GM12891 (cell line): ENCODE measurements around the gene TMEM131.

Experiments
- DNase-seq: peaks from one replicate; pipeline ENCODE4 v3.0.0; 2011; ENCODE audit warnings: low spot score; ENCODE audit not compliant: insufficient read length
- FAIRE-seq: peaks from 2 replicates; lab custom pipeline; 2011; peaks lifted over from hg19 to GRCh38; lab: Jason Lieb, UNC
- PAX5 ChIP-seq: IDR thresholded peaks from 2 replicates; pipeline ENCODE4 v1.6.1; 2011; ENCODE audit warnings: low read length, moderate library complexity, mild to moderate bottlenecking; ENCODE audit not compliant: insufficient read depth, severe bottlenecking
- POLR2A ChIP-seq: IDR thresholded peaks from 2 replicates; pipeline ENCODE4 v1.6.1; 2011; ENCODE audit warnings: low read depth, low read length, control low read depth
- POLR2AphosphoS5 ChIP-seq: IDR thresholded peaks from 2 replicates; pipeline ENCODE4 v1.6.1; 2011; ENCODE audit warnings: low read depth, low read length, control low read depth
- POU2F2 ChIP-seq: IDR thresholded peaks from 2 replicates; pipeline ENCODE4 v1.6.1; 2011; ENCODE audit warnings: low read depth, mild to moderate bottlenecking, control low read depth, low read length, moderate library complexity
- SPI1 ChIP-seq: IDR thresholded peaks from 2 replicates; pipeline ENCODE4 v1.6.1; 2011; ENCODE audit warnings: low read depth, low read length, control low read depth
- TAF1 ChIP-seq: IDR thresholded peaks from 2 replicates; pipeline ENCODE4 v1.6.1; 2011; ENCODE audit warnings: low read depth, low read length, control low read depth

The TMEM131 gene

DNA sequence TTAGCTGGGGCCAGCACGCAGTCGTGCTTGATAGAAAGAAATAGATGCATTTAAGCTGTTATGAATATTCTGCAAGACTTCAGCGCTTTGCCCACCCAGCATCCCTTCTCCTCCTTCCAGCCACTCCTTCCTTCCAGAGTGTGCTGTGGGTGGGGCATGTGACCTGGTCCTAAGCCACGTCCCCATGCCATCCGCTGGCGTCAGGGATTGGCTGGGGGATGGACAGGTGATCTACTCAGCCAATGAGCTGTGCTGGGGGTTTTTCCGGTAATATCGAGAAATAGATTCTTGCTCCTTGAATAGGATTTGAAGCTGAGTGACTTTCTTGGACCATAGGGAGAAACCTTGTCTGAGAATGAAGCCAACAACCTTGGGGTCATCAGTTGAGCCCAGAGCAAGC is 287.1 kb downstream of the TMEM131 start:
- TF ChIP-seq PAX5, result no peak
- no peak for TF ChIP-seq TAF1
- no peak for TF ChIP-seq POLR2A
- TF ChIP-seq SPI1, result no peak
- no peak for TF ChIP-seq POU2F2
- TF ChIP-seq POLR2AphosphoS5, result no peak
- FAIRE-seq (no peak), DNase-seq (no peak)

GRCh38 chr2:97708048-97708380 is 287.7 kb downstream of the TMEM131 start:
- DNase-seq (no peak), FAIRE-seq (no peak)
- TF ChIP-seq TAF1 (no peak), SPI1 (no peak), PAX5 (no peak), POLR2AphosphoS5 (no peak), POLR2A (no peak), POU2F2 (no peak)

DNA sequence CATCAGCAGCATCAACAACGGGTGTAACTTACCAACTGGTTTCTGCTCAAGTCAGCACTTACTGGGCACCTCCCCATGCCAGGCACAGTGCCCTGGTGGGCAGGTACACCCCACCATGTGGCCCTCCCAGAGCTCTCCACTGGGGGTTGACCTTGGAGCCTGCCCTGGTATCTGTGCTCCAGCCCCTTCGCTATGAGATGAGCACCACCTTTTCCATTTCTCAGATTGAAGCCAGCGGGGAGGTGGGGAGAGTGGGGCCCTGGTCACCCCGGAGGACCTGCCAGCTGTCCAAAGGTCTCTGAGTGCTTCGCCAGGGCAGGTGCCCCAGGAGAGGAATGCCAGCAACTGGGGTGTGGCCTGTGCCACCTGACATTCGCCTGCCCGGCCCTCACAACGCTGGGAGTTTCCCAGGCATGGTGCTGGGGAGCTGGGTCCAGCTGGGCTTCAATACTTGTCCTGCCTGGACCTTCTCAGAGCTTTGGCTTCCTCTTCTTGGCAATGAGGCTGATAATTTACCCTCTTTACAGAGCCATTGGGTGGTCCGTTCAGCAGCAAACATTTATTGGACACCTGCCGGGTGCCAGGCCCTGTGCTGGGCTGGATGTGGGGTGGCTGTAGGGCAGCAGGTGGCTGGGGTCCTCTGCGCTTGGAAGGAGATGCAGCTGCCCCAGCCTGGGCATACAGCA is 288.2 kb downstream of the TMEM131 start:
- TF ChIP-seq POU2F2 (no peak), POLR2A (no peak), POLR2AphosphoS5 (no peak), PAX5 (no peak), TAF1 (no peak), SPI1 (no peak)
- no peak for DNase-seq
- FAIRE-seq, result no peak

GRCh38 chr2:97706708-97707345 is 288.9 kb downstream of the TMEM131 start:
- FAIRE-seq, result no peak
- no peak for DNase-seq
- TF ChIP-seq PAX5, result no peak
- no peak for TF ChIP-seq TAF1
- TF ChIP-seq POLR2A, result no peak
- TF ChIP-seq POU2F2, result no peak
- TF ChIP-seq SPI1, result no peak
- TF ChIP-seq POLR2AphosphoS5, result no peak
